Measurements from ENCODE around the gene DNAH7. TPM values are rescaled to one million over a fixed set of nuclear protein-coding genes. Genes with fewer than 3 reads are reported as not detected.

DNAH7 gene
- total RNA-seq, 2 donors from 2014 or later: 3.4 to 10.1 TPM

DNA sequence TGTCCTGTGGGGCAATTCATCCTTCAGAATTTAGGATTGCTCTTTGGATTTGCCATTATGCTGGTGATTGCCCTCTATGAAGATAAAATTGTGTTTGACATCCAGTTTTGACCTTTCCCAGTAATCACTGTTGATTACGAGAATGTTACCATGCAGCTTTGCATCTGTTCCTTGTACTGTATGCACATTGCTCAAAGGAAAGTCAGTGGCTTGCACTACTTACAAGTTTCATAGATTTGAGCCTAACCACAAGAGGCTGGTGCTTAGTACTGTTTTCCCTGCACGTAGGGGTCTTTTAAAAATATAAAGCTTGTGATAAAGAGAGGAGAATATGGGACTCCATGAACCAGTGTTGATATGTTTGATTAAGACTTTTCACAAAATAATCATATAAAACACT, 333.7 kb downstream of the DNAH7 start:
- no peaks in the 10 kb centered on the region for H3K9me3 ChIP-seq
- 89% methylated on average over 2 of the region's 2 CpGs for WGBS
- H3K36me3 ChIP-seq: no peaks in the 10 kb centered on the region
- H3K27me3 ChIP-seq (replicated peaks; ENCODE audit: insufficient read depth): no peaks in the 10 kb centered on the region
- no peak for DNase-seq (ENCODE audit: low spot score)
- H3K27ac ChIP-seq: no peak overlapping the region
- TF ChIP-seq POLR2AphosphoS5 (IDR thresholded peaks at IDR 0.05): no peak
- TF ChIP-seq, protein P1, sequence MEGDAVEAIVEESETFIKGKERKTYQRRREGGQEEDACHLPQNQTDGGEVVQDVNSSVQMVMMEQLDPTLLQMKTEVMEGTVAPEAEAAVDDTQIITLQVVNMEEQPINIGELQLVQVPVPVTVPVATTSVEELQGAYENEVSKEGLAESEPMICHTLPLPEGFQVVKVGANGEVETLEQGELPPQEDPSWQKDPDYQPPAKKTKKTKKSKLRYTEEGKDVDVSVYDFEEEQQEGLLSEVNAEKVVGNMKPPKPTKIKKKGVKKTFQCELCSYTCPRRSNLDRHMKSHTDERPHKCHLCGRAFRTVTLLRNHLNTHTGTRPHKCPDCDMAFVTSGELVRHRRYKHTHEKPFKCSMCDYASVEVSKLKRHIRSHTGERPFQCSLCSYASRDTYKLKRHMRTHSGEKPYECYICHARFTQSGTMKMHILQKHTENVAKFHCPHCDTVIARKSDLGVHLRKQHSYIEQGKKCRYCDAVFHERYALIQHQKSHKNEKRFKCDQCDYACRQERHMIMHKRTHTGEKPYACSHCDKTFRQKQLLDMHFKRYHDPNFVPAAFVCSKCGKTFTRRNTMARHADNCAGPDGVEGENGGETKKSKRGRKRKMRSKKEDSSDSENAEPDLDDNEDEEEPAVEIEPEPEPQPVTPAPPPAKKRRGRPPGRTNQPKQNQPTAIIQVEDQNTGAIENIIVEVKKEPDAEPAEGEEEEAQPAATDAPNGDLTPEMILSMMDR (IDR thresholded peaks at IDR 0.05): no peak
- TF ChIP-seq POLR2A (IDR thresholded peaks at IDR 0.05): no peak
- intact Hi-C loops (cut with DNase I): no loop called here
- H3K4me1 ChIP-seq (replicated peaks): no peaks in the 10 kb centered on the region
- H3K4me3 ChIP-seq: no peak overlapping the region

- Histone ChIP-seq H3K4me1 (replicated peaks) (no peaks in the 10 kb centered on the region), H3K27me3 (replicated peaks; ENCODE audit: insufficient read depth) (no peaks in the 10 kb centered on the region), H3K27ac (no peak overlapping the region), H3K4me3 (no peak overlapping the region), H3K9me3 (no peaks in the 10 kb centered on the region), H3K36me3 (no peaks in the 10 kb centered on the region)
- 92% methylated on average over 6 of the region's 6 CpGs for WGBS
- intact Hi-C loops (cut with DNase I): no loop called here
- TF ChIP-seq, protein P1 (IDR thresholded peaks at IDR 0.05): no peak
- TF ChIP-seq POLR2A (IDR thresholded peaks at IDR 0.05) (no peak), POLR2AphosphoS5 (IDR thresholded peaks at IDR 0.05) (no peak)
- DNase-seq (ENCODE audit: low spot score): no peak
Observed at GRCh38 chr2:195734395-195734794, 334.2 kb downstream of the DNAH7 start.

DNA sequence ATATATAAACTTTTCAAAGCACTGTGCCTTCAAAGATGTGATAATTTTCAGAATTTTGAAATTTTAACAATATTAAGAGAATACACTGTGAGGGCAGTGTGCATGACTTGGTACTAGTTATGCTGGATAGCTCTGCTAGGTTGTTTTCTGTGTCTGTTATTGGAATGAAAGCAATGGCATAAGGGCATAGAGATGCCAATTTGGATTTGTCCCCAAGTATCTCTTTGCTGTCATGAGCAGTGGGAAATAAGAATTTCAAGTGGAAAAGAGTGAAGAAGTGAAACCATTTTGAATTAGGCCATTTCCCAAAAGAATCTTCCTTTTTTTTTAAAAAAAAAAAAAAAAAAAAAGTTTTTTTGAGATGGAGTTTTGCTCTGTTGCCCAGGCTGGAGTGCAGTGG, 334.8 kb downstream of the DNAH7 start:
- TF ChIP-seq POLR2AphosphoS5 (IDR thresholded peaks at IDR 0.05) (no peak), POLR2A (IDR thresholded peaks at IDR 0.05) (no peak)
- TF ChIP-seq, protein P1 (IDR thresholded peaks at IDR 0.05): no peak
- no peaks in the 10 kb centered on the region for H3K9me3 ChIP-seq
- H3K4me1 ChIP-seq (replicated peaks): no peaks in the 10 kb centered on the region
- H3K36me3 ChIP-seq: no peaks in the 10 kb centered on the region
- H3K27ac ChIP-seq: no peak overlapping the region
- no peaks in the 10 kb centered on the region for H3K27me3 ChIP-seq (replicated peaks; ENCODE audit: insufficient read depth)
- intact Hi-C loops (cut with DNase I): no loop called here
- H3K4me3 ChIP-seq: no peak overlapping the region
- no peak for DNase-seq (ENCODE audit: low spot score)

DNA sequence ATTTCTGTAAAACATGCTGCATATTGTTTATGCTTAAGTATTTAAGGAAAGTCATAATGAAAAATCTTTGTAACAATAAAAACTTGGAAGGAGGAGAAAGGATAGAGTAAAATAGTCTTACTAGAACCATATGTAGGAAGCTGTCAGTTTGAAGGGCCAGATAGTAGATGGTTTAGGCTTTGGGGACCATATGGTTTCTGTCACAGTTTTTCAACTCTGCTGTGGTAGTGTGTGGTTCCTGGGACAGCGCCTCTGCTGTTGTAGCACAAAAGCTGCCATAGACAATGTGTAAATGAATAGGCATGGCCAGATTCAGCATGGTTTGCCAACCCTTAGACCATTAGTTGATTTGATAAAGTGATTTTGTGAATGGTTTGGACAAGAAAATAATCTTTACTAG, 336.1 kb downstream of the DNAH7 start:
- Histone ChIP-seq H3K27ac (no peak overlapping the region), H3K36me3 (no peaks in the 10 kb centered on the region), H3K9me3 (no peaks in the 10 kb centered on the region), H3K27me3 (replicated peaks; ENCODE audit: insufficient read depth) (no peaks in the 10 kb centered on the region), H3K4me3 (no peak overlapping the region), H3K4me1 (replicated peaks) (no peaks in the 10 kb centered on the region)
- intact Hi-C loops (cut with DNase I): no loop called here
- 90% methylated on average over 1 of the region's 1 CpG for WGBS
- DNase-seq (ENCODE audit: low spot score): no peak
- TF ChIP-seq, protein P1 (IDR thresholded peaks at IDR 0.05): no peak
- no peak for TF ChIP-seq POLR2A (IDR thresholded peaks at IDR 0.05)
- TF ChIP-seq POLR2AphosphoS5 (IDR thresholded peaks at IDR 0.05): no peak

DNA sequence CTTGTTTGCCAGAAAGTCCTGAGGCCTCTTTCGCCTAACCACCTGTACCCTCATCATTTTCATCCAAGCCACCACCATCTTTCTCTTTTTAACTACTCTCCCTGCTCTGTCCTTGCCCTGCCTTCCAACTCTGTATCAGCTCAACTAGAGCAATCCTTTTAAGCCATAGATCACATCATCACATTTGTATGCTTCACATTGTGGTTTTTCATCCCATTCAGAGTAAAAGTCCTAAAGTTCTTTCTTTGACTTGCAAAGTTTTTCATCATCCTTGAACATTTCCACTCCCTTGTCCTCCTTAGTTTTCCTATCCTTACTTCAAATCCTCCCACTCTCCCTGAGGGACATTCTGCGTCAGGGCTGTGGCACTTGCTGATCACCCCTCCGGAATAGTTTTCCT, 337.7 kb downstream of the DNAH7 start:
- Histone ChIP-seq H3K36me3 (no peaks in the 10 kb centered on the region), H3K4me3 (no peak overlapping the region), H3K4me1 (replicated peaks) (no peaks in the 10 kb centered on the region), H3K9me3 (no peaks in the 10 kb centered on the region), H3K27me3 (replicated peaks; ENCODE audit: insufficient read depth) (no peaks in the 10 kb centered on the region), H3K27ac (no peak overlapping the region)
- WGBS: 94% methylated on average over 3 of the region's 3 CpGs
- no peak for DNase-seq (ENCODE audit: low spot score)
- no peak for TF ChIP-seq POLR2AphosphoS5 (IDR thresholded peaks at IDR 0.05)
- TF ChIP-seq POLR2A (IDR thresholded peaks at IDR 0.05): no peak
- TF ChIP-seq, protein P1 (IDR thresholded peaks at IDR 0.05): no peak
- intact Hi-C loops (cut with DNase I): no loop called here
